MCF 10A (cell line): ENCODE data around the gene IFT80. TPM values are rescaled to one million over a fixed set of nuclear protein-coding genes. Genes with fewer than 3 reads are reported as not detected.

ENCODE experiments used
- BruUV-seq: library from RNA; stranded (reverse); fragments of 400-500 nt; replicated peaks from 2 replicates; lab custom pipeline; 2021; lab: Mats Ljungman, UMichigan
- CTCF ChIA-PET: fragments of 300-600 bp; sonication (Branson Sonifier 250); formaldehyde crosslinking; extraction: SDS; loops from one replicate; lab custom pipeline; 2021; ENCODE audit warnings: antibody characterized with exemption, inconsistent platforms; lab: Yijun Ruan, JAX
- POLR2A ChIA-PET: fragments of 300-600, 350-650 bp; sonication (Branson Sonifier 250); formaldehyde crosslinking; extraction: SDS; loops from one replicate; lab custom pipeline; 2020; ENCODE audit warnings: antibody characterized with exemption, inconsistent platforms; lab: Yijun Ruan, JAX
- DNase-seq: peaks from one replicate; pipeline ENCODE4 v3.0.0-alpha.2; 2018; ENCODE audit not compliant: unreplicated experiment
- H3K27ac Mint-ChIP-seq: one replicate; pipeline ENCODE4 v1.8.0; 2022; ENCODE audit warnings: mild to moderate bottlenecking, low read depth, mixed read lengths; ENCODE audit not compliant: unreplicated experiment
- H3K27me3 Mint-ChIP-seq: one replicate; pipeline ENCODE4 v1.8.0; 2022; ENCODE audit warnings: mixed read lengths; ENCODE audit not compliant: insufficient read depth, unreplicated experiment
- H3K36me3 Mint-ChIP-seq: one replicate; pipeline ENCODE4 v1.8.0; 2022; ENCODE audit warnings: mild to moderate bottlenecking, moderate library complexity, mixed read lengths; ENCODE audit not compliant: insufficient read depth, unreplicated experiment
- H3K4me1 Mint-ChIP-seq: one replicate; pipeline ENCODE4 v1.8.0; 2022; ENCODE audit warnings: mixed read lengths; ENCODE audit not compliant: insufficient read depth, unreplicated experiment
- H3K4me3 Mint-ChIP-seq: one replicate; pipeline ENCODE4 v1.8.0; 2022; ENCODE audit warnings: mild to moderate bottlenecking, moderate library complexity, mixed read lengths; ENCODE audit not compliant: unreplicated experiment
- H3K9me3 Mint-ChIP-seq: one replicate; pipeline ENCODE4 v1.8.0; 2022; ENCODE audit warnings: mixed read lengths; ENCODE audit not compliant: unreplicated experiment
- CTCF ChIP-seq: fragments of 200-600 bp; IDR thresholded peaks from one replicate; pipeline ENCODE4 v1.8.0; 2022; ENCODE audit warnings: antibody characterized with exemption, mild to moderate bottlenecking; ENCODE audit not compliant: unreplicated experiment
- intact Hi-C: fragments of 100-400 bp; cut with micrococcal nuclease; formaldehyde crosslinking; loops from 2 replicates; pipeline ENCODE4 v1.14.1; 2022
- total RNA-seq: library from RNA; stranded (reverse); gene quantifications from 2 replicates; pipeline ENCODE4 v1.2.3, GENCODE V29; 2022

IFT80 gene
- total RNA-seq, 1 experiment from 2014 or later = 22.6 TPM

- no peak overlapping the region for H3K4me3 Mint-ChIP-seq
- H3K27ac Mint-ChIP-seq = peak overlapping the region; percentile 100
- peaks cover 8% of the 10 kb centered on the region for H3K9me3 Mint-ChIP-seq
- H3K27me3 Mint-ChIP-seq = no peaks in the 10 kb centered on the region
- ChIA-PET POLR2A (interaction anchor here (2.2 to 6.8 kb wide), 3 partner anchors 7 to 39 kb away, joined by 13 to 70 read pairs (median 61); partner anchors contain the start of genes IFT80, SMC4 and TRIM59), CTCF (interaction anchor here (0.7 to 4.5 kb wide), 8 partner anchors 8 to 378 kb away, joined by 3 to 26 read pairs (median 4); partner anchors contain the start of gene SMC4)
- no peak for DNase-seq
- peaks cover 51% of the 10 kb centered on the region for H3K36me3 Mint-ChIP-seq
- intact Hi-C loops = loop anchor here (5.0 to 10.0 kb wide), 2 partner anchors 68 to 185 kb away; partner anchors contain the start of gene C3orf80
- H3K4me1 Mint-ChIP-seq = peaks cover 13% of the 10 kb centered on the region
- TF ChIP-seq CTCF = no peak
- no TSS peak for BruUV-seq
These were observed 11.0 kb upstream of the IFT80 start for GRCh38 chr3:160409812-160410610.

DNA sequence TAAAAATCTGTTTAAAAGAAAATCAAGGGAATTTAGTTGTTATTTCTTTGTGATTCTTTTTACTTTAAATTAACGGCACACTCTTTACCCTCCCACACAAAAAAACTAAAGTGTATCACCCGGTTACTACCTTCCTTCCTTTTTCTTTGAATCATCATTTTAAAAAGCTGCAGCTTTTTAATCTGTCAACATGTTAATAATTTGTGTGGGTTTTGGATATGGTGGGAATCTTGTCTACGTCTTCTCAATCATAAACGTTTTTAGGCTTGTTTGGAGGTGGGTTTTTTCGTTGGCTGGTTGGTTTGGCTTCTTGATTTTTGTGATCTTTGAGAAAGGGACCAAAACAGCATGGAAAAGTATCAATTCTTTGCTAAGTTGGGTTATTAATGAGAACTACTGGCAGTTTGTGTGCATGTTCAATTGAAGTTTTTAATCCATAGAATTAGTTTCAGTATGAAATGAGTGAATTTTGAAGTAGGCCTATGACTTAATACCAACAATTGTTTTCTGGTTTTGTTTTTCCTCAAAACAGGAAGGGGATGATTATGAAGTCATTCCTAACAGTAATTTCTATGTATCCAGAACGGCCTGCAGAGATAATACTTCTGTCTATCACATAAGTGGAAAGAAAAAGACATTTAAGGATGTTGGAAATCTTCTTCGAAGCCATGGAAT lies 4.9 kb upstream of the IFT80 start:
- ChIA-PET CTCF (interaction anchor here (2.9 kb wide), 1 partner anchor 8 kb away, joined by 26 read pairs; no protein-coding TSS in a partner anchor), POLR2A (interaction anchor here (0.8 to 5.5 kb wide), 9 partner anchors 8 to 563 kb away, joined by 3 to 61 read pairs (median 4); partner anchors contain the start of gene TRIM59)
- Mint-ChIP-seq H3K4me3 (peak overlapping the region; percentile 88), H3K27ac (peak overlapping the region; percentile 100), H3K9me3 (peaks cover 8% of the 10 kb centered on the region), H3K36me3 (peaks cover 62% of the 10 kb centered on the region), H3K27me3 (no peaks in the 10 kb centered on the region), H3K4me1 (peaks cover 18% of the 10 kb centered on the region)
- intact Hi-C loops = loop anchor here (5.0 kb wide), 1 partner anchor 43 kb away; the partner anchor contains the start of gene TRIM59
- no peak for TF ChIP-seq CTCF
- BruUV-seq = no TSS peak
- DNase-seq = peak; percentile 26

GRCh38 chr3:160403028-160403545 lies 4.1 kb upstream of the IFT80 start:
- CTCF ChIA-PET = interaction anchor here (0.9 to 2.9 kb wide), 2 partner anchors 8 to 12 kb away, joined by 3 to 26 read pairs; no protein-coding TSS in a partner anchor
- TF ChIP-seq CTCF = no peak
- H3K27ac Mint-ChIP-seq = peak overlapping the region; percentile 100
- peak overlapping the region; percentile 88 for H3K4me3 Mint-ChIP-seq
- POLR2A ChIA-PET = interaction anchor here (0.7 to 5.5 kb wide), 11 partner anchors 8 to 562 kb away, joined by 3 to 61 read pairs (median 4); partner anchors contain the start of gene TRIM59
- H3K27me3 Mint-ChIP-seq = no peaks in the 10 kb centered on the region
- intact Hi-C loops = loop anchor here (5.0 kb wide), 1 partner anchor 44 kb away; the partner anchor contains the start of gene TRIM59
- DNase-seq = peak; percentile 23
- BruUV-seq = no TSS peak
- peaks cover 14% of the 10 kb centered on the region for H3K4me1 Mint-ChIP-seq
- peaks cover 58% of the 10 kb centered on the region for H3K36me3 Mint-ChIP-seq
- H3K9me3 Mint-ChIP-seq = no peaks in the 10 kb centered on the region
